ENCODE results near the gene SETMAR. TPM values are rescaled to one million over a fixed set of nuclear protein-coding genes. Genes with fewer than 3 reads are reported as not detected.

The SETMAR gene
- total RNA-seq, 1 experiment from 2014 or later, result 11.8 TPM

DNA sequence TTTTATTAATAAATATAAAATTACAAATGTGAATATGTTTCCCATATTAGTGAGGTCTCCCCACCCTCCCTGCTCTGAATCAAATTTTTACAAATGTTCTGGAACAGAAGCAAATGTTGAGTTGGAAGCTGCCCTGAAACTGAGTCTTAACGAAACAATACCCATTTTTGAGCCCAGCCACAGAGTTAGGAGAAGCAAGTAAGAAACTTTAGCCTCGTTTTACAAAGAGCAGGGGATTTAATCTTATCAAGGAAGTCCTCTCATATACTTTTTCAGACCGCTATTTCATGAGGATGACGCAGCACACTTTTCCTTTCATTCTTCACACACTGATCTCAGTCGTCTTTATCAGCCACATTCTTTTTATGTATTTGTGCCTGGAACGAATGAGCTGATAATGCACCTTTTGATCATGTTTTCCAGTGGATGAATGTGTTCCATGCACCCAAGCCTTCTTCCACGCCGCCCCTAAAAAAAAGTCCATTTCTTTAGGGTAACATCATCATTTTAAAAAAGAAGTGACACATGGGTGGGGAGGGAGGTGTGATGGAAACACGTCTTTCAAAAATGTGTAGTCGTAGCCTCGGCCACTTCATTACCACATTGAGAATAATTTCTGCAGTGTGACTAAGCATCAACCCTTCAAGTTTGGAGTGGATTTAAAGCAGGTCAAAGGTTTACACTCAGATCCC, 48.1 kb downstream of the SETMAR start:
- CTCF ChIA-PET, result interaction anchor here (0.6 to 1.4 kb wide), 9 partner anchors 10 to 286 kb away, joined by 3 to 21 read pairs (median 3); partner anchors contain the start of gene SUMF1
- Histone ChIP-seq H3K27me3 (replicated peaks; ENCODE audit: control insufficient read depth, insufficient read depth, low read length) (no peaks in the 10 kb centered on the region), H3K4me3 (ENCODE audit: low read depth, low read length) (no peak overlapping the region), H3K9me3 (no peaks in the 10 kb centered on the region), H3K36me3 (ENCODE audit: control insufficient read depth, insufficient read depth, low read length) (no peaks in the 10 kb centered on the region), H3K4me1 (peaks cover 12% of the 10 kb centered on the region; the same call in 1 of the 2 replicates)
- peaks cover 20% of the 10 kb centered on the region for H3K4me1 Mint-ChIP-seq (ENCODE audit: low read depth, unreplicated experiment)
- DNase-seq, result peak in 1 of 2 experiments; percentile 13
- H3K9me3 Mint-ChIP-seq (ENCODE audit: unreplicated experiment), result no peaks in the 10 kb centered on the region
- H3K36me3 Mint-ChIP-seq (ENCODE audit: insufficient read depth, unreplicated experiment), result no peaks in the 10 kb centered on the region
- intact Hi-C loops (cut with micrococcal nuclease; ENCODE audit: unreplicated experiment), result loop anchor here (1.0 to 5.0 kb wide), 5 partner anchors 59 to 282 kb away; partner anchors contain the start of genes ITPR1 and SUMF1
- H3K27me3 Mint-ChIP-seq (ENCODE audit: insufficient read depth, unreplicated experiment), result no peaks in the 10 kb centered on the region
- TF ChIP-seq, protein P1, sequence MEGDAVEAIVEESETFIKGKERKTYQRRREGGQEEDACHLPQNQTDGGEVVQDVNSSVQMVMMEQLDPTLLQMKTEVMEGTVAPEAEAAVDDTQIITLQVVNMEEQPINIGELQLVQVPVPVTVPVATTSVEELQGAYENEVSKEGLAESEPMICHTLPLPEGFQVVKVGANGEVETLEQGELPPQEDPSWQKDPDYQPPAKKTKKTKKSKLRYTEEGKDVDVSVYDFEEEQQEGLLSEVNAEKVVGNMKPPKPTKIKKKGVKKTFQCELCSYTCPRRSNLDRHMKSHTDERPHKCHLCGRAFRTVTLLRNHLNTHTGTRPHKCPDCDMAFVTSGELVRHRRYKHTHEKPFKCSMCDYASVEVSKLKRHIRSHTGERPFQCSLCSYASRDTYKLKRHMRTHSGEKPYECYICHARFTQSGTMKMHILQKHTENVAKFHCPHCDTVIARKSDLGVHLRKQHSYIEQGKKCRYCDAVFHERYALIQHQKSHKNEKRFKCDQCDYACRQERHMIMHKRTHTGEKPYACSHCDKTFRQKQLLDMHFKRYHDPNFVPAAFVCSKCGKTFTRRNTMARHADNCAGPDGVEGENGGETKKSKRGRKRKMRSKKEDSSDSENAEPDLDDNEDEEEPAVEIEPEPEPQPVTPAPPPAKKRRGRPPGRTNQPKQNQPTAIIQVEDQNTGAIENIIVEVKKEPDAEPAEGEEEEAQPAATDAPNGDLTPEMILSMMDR (IDR thresholded peaks at IDR 0.05; ENCODE audit: insufficient read depth in 1 of 2, low read depth in 1 of 2, low read length in 1 of 2, severe bottlenecking in 1 of 2, unreplicated experiment in 1 of 2), result no peak
- peak overlapping the region; percentile 43 for H3K4me3 Mint-ChIP-seq (ENCODE audit: unreplicated experiment)
- peak overlapping the region; percentile 63 for H3K27ac Mint-ChIP-seq (ENCODE audit: unreplicated experiment)
- no TSS peak for BruUV-seq (replicated peaks)
- POLR2A ChIA-PET, result interaction anchor here (0.8 to 1.5 kb wide), 2 partner anchors 116 to 142 kb away, joined by 3 to 6 read pairs; partner anchors contain the start of genes ITPR1 and SUMF1

DNA sequence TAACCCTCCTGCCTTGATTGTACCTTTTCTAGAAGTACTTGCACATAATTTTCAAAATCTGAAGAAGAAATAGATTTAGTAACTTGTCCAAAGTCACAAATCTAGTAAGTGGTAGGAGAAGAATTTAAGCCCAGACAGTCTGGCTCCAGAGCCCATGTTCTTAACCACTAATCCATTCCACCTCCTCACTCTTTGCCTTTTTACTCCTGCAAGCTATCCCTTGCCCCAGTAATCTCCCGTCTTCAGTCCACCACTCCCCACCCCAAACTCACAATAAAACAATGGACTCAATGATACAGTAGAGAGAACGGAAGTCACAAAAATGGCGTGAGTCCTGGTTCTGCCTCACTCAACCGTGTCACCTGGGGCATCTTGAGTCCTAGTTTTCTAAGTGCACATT, 48.7 kb downstream of the SETMAR start:
- H3K4me3 Mint-ChIP-seq (ENCODE audit: unreplicated experiment), result peak overlapping the region; percentile 43
- ChIA-PET CTCF (interaction anchor here (1.2 kb wide), 1 partner anchor 285 kb away, joined by 3 read pairs; no protein-coding TSS in a partner anchor), POLR2A (interaction anchor here (1.5 kb wide), 1 partner anchor 141 kb away, joined by 6 read pairs; the partner anchor contains the start of gene ITPR1)

More for the DNA sequence above, 48.7 kb downstream of the SETMAR start:
- Mint-ChIP-seq H3K9me3 (ENCODE audit: unreplicated experiment) (no peaks in the 10 kb centered on the region), H3K27me3 (ENCODE audit: insufficient read depth, unreplicated experiment) (no peaks in the 10 kb centered on the region), H3K27ac (ENCODE audit: unreplicated experiment) (peak overlapping the region; percentile 63), H3K4me1 (ENCODE audit: low read depth, unreplicated experiment) (peaks cover 20% of the 10 kb centered on the region), H3K36me3 (ENCODE audit: insufficient read depth, unreplicated experiment) (no peaks in the 10 kb centered on the region)
- no peak for DNase-seq
- no peaks in the 10 kb centered on the region for H3K9me3 ChIP-seq
- no peaks in the 10 kb centered on the region for H3K27me3 ChIP-seq (replicated peaks; ENCODE audit: control insufficient read depth, insufficient read depth, low read length)
- H3K4me1 ChIP-seq, result peaks cover 12% of the 10 kb centered on the region; the same call in 1 of the 2 replicates
- H3K4me3 ChIP-seq (ENCODE audit: low read depth, low read length), result no peak overlapping the region
- TF ChIP-seq, protein P1 (IDR thresholded peaks at IDR 0.05; ENCODE audit: insufficient read depth in 1 of 2, low read depth in 1 of 2, low read length in 1 of 2, severe bottlenecking in 1 of 2, unreplicated experiment in 1 of 2), result no peak
- BruUV-seq (replicated peaks), result no TSS peak
- H3K36me3 ChIP-seq (ENCODE audit: control insufficient read depth, insufficient read depth, low read length), result no peaks in the 10 kb centered on the region
- intact Hi-C loops (cut with micrococcal nuclease; ENCODE audit: unreplicated experiment), result loop anchor here (1.0 to 5.0 kb wide), 5 partner anchors 59 to 281 kb away; partner anchors contain the start of genes ITPR1 and SUMF1
